OCI-LY3 (cell line): ENCODE measurements around the gene COL4A2.

Source experiments
- EZH2phosphoT487 ChIP-seq: fragments of 200-600 bp; shearing (Covaris generic); IDR thresholded peaks from 2 replicates; pipeline ENCODE4 v1.6.1; 2018; ENCODE audit warnings: antibody characterized with exemption, mixed run types, low read depth
- TF ChIP-seq, protein P1 (sequence below): fragments of 200-600, 300-600 bp; sonication (generic); IDR thresholded peaks from 2 replicates; pipeline ENCODE4 v1.5.1; 2014; ENCODE audit warnings: antibody characterized with exemption, low read length, low read depth

DNA sequence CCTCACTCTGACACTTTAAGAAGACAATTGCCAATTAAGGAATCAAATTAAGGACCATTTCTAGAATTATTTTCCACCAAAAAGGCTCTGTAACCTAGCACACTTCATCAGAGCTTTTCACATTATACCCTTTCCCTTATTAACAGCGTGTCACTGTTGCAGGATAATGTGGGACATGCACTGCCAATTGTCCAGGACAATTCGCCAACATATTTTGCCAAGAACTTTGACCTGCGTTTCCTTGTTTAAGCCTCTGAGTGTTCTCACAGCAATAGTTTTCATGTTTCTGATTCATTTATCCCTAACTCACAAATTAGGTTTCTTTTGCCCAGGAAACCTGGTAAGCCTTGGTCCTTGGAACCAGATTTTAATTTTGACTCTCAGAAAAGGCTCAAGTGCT is 13.4 kb upstream of the COL4A2 start:
- TF ChIP-seq, protein P1, sequence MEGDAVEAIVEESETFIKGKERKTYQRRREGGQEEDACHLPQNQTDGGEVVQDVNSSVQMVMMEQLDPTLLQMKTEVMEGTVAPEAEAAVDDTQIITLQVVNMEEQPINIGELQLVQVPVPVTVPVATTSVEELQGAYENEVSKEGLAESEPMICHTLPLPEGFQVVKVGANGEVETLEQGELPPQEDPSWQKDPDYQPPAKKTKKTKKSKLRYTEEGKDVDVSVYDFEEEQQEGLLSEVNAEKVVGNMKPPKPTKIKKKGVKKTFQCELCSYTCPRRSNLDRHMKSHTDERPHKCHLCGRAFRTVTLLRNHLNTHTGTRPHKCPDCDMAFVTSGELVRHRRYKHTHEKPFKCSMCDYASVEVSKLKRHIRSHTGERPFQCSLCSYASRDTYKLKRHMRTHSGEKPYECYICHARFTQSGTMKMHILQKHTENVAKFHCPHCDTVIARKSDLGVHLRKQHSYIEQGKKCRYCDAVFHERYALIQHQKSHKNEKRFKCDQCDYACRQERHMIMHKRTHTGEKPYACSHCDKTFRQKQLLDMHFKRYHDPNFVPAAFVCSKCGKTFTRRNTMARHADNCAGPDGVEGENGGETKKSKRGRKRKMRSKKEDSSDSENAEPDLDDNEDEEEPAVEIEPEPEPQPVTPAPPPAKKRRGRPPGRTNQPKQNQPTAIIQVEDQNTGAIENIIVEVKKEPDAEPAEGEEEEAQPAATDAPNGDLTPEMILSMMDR = no peak
- no peak for TF ChIP-seq EZH2phosphoT487
